VCaP (cell line): ENCODE measurements around the gene TBPL1.
A peak's percentile ranks its signal among the peaks of the same experiment; 100 is the strongest.

Experiments
- H3K27ac ChIP-seq: fragments of 450-650 bp; 2 replicates; pipeline ENCODE4 v1.5.1; 2017
- TF ChIP-seq, protein P1 (sequence below): fragments of 450-650 bp; conservative IDR thresholded peaks from 2 replicates; pipeline ENCODE4 v1.5.1; 2017; ENCODE audit warnings: mild to moderate bottlenecking, moderate library complexity

The TBPL1 gene

DNA sequence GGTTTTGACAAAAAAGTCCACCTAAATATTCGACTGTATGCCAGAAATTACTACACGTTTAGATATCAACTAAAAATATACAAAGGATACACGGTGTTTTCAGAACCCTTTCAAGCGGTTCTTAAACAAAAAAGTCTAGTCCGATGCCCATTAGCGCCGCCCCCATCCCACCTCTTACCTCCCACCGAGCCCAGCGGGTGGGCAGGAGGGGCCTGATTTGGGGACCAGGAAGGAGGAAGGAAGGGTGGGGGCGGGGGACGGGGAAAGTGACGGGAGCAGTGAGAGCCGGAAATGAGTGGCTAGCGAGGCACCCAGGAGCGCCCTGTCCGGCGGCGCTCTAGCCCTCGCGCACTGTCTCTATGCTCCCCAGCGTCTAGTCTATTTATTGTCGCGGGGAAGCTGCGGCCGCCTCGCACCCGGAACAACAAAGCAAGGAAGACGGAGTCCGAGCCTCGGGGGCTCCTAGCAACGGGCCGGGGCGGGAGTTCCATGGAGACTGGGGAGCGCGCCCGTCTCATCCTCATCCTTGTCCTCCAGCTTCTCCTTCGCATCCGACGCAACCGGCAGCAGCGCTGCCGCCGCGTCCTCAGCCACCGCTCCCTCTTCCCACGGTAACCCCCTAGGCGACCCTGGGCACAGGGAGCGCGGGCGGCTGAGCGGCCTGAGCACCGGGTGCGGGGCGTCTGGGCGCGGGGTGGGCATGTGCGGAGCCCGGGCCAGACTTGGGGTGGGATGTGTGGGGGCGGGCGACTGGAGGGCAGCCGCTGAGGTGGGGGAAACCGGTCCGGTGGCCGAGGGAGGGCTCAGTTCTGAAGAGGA, at the start of gene TBPL1:
Gene TBPL1, plus strand, starts transcription at position 410 of the 819 bp plus-strand sequence. CDS start 26,902 bp downstream, outside the sequence.
- peak within 1 kb of the TSS; percentile 97 for H3K27ac ChIP-seq
- TF ChIP-seq, protein P1, sequence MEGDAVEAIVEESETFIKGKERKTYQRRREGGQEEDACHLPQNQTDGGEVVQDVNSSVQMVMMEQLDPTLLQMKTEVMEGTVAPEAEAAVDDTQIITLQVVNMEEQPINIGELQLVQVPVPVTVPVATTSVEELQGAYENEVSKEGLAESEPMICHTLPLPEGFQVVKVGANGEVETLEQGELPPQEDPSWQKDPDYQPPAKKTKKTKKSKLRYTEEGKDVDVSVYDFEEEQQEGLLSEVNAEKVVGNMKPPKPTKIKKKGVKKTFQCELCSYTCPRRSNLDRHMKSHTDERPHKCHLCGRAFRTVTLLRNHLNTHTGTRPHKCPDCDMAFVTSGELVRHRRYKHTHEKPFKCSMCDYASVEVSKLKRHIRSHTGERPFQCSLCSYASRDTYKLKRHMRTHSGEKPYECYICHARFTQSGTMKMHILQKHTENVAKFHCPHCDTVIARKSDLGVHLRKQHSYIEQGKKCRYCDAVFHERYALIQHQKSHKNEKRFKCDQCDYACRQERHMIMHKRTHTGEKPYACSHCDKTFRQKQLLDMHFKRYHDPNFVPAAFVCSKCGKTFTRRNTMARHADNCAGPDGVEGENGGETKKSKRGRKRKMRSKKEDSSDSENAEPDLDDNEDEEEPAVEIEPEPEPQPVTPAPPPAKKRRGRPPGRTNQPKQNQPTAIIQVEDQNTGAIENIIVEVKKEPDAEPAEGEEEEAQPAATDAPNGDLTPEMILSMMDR = no peak

DNA sequence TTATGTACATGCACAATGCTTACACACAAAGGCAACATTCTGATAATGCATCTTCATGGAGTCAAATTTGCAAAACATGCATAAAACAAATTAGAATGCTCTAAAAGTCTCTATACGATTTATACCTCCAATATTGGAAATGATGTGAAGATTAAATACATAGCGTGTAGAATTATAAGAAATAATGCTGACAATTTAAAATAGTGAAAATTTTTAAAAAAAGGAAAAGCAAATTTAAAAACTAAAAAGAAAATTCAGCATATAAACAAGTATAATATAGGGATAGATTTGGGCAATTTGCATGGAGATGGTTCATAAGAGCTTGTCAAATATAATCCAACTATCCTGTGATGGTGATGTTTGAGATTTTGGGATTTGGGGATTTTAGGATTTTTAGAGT, 49.2 kb upstream of the TBPL1 start:
- TF ChIP-seq, protein P1 = no peak
- H3K27ac ChIP-seq = no peak overlapping the region

DNA sequence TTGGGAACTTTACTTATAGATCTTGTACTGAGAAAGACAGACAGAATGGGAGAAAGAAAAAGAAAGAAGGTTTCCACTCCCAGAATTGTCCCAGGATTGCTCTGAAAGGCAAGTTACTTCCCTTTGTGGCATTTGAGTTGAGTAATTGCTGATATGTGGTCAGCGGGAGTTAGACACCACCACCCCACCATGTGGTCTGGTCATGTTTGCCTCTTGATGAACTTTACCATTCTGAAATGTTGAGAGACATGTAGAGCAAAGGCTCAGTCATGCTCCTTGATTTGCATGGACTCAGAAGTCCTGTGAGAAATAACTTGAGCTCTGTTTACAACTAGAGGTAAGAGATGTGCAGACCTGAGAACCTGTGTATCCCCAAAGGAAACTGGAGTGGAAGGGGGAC, 47.0 kb upstream of the TBPL1 start:
- no peak overlapping the region for H3K27ac ChIP-seq
- TF ChIP-seq, protein P1 = no peak

DNA sequence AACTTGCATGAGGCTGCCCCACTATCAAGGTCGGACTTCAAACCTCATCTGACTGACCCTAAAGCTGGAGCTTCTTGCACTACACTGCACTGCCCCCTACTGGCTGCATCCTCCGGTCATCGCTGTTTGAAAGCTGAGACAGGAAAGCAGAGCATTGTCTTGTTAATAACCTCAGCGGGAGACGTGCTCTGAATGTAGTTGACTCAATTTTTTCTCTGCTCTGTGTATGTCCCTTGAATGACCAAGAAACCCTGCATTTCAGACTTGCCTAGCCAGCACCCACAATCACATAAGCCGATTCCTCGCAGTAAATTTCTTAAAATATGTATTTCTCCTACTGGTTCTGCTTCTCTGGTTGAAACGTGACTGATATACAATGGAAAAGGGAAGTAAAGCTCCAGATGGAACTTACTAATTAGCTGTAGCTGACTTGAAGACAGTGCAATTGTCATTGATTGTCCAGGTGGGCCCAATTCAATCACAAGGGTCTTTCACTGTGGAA, 36.3 kb upstream of the TBPL1 start:
- H3K27ac ChIP-seq = no peak overlapping the region
- TF ChIP-seq, protein P1 = peak; percentile 89

DNA sequence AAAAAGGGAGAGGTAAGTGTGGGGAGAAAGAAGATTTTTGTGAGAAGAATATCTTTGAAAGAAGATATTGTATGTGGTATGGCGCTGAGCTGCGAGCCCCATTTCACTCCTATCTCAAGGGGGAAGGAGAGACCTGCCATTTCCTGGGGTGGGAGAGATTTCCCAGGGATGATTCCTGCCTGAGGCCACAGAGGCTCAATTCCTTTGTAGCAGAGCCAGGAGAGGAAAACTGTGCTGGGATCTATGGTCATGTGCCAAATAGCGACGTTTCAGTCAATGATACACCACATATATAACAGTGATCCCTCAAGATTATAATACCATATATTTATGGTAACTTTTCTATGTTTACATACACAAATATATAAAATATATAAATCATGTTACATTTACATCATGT, 35.2 kb upstream of the TBPL1 start:
- TF ChIP-seq, protein P1 = no peak
- H3K27ac ChIP-seq = no peak overlapping the region

DNA sequence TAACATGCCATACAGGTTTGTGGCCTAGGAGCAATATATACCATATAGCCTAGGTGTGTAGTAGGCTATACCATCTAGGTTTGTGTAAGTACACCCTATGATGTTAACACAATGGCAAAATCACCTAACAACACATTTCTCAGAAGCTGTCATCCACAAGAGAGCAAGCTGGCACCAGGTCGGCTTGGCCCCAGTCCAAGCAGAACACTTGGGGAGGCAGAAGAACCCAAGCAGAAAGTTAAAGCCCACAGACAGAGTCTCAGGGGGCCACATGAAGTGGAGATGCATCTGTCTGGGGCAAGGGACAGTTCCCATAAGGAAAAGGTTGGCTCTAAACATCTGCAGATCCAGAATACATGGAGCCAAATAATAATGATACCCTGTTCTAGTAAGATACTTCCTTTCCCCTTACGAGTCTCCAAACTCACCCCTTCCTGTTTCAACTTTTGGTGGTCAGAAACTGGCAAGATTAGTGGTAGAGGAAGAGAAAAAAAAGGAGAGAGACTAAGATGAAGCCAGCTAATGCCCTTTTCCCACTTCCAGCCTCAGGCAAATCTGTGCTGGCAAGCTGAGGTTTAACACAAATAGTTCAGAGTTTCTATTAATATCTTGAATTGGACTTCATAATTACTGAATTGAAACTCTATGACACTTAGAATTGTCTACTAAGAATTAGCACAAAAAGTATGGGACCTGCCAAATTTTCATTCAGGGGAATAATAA, 34.7 kb upstream of the TBPL1 start:
- H3K27ac ChIP-seq = no peak overlapping the region
- TF ChIP-seq, protein P1 = no peak

DNA sequence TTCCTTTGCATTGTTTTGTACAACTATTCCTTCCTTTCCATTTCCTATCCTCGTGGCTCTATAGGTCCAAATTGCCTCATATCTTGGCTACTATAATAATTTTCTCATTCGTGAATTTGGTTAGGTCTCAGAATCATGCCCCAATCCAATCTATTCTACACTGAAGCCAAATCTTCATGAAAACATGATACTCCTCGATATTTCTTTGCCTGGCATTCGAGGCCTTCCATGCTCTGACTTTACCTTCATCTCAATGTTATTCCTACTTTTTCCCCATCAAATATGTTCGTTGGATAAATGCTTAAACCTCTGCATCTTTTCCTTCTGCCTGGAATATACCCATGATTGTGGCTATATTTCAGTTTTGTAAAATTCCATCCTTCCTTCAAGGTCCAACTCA, 33.7 kb upstream of the TBPL1 start:
- TF ChIP-seq, protein P1 = no peak
- H3K27ac ChIP-seq = no peak overlapping the region
